A549 (cell line): ENCODE results near the gene WDR48.

ENCODE experiments used
- BHLHE40 ChIP-seq: IDR thresholded peaks from 2 replicates; pipeline ENCODE4 v1.6.1; 2012; ENCODE audit warnings: low read depth, low read length, inconsistent platforms
- CHD2 ChIP-seq: fragments of 150-350 bp; IDR thresholded peaks from 2 replicates; pipeline ENCODE4 v1.6.1; 2014; ENCODE audit warnings: low read length; ENCODE audit not compliant: partially characterized antibody
- FOSB ChIP-seq: fragments of 250-450 bp; sonication (Bioruptor Pico); IDR thresholded peaks from 2 replicates; pipeline ENCODE4 v1.5.0; 2020; ENCODE audit warnings: mild to moderate bottlenecking, moderate library complexity
- MAZ ChIP-seq: fragments of 150-350 bp; IDR thresholded peaks from 2 replicates; pipeline ENCODE4 v1.6.1; 2014; ENCODE audit warnings: antibody characterized with exemption, low read depth, low read length, borderline replicate concordance
- PHF8 ChIP-seq: fragments of 200-600 bp; sonication (generic); IDR thresholded peaks from 2 replicates; pipeline ENCODE4 v1.6.1; 2016; ENCODE audit warnings: low read depth, mild to moderate bottlenecking, antibody characterized with exemption, moderate library complexity, borderline replicate concordance
- POLR2A ChIP-seq: IDR thresholded peaks from 2 replicates; pipeline ENCODE4 v1.6.1; 2012; ENCODE audit warnings: mild to moderate bottlenecking, low read length
- RNF2 ChIP-seq: fragments of 200-600 bp; sonication (generic); IDR thresholded peaks from 2 replicates; pipeline ENCODE4 v1.6.1; 2016; ENCODE audit warnings: low read depth, mild to moderate bottlenecking, antibody characterized with exemption, moderate library complexity, borderline replicate concordance
- TF ChIP-seq, protein P1 (sequence below): fragments of >200 bp; sonication (Bioruptor Twin); formaldehyde crosslinking; IDR thresholded peaks from 3 replicates; pipeline ENCODE4 v1.5.1; 2016
- TF ChIP-seq, protein P2 (sequence below): IDR thresholded peaks from 2 replicates; pipeline ENCODE4 v1.6.1; 2012
- TF ChIP-seq, protein P3 (sequence below): fragments of 200-600 bp; sonication (generic); IDR thresholded peaks from 2 replicates; pipeline ENCODE4 v1.6.1; 2016; ENCODE audit warnings: antibody characterized with exemption, mild to moderate bottlenecking, moderate library complexity
- TF ChIP-seq, protein P4 (sequence below): IDR thresholded peaks from 2 replicates; pipeline ENCODE4 v1.6.1; 2012

DNA sequence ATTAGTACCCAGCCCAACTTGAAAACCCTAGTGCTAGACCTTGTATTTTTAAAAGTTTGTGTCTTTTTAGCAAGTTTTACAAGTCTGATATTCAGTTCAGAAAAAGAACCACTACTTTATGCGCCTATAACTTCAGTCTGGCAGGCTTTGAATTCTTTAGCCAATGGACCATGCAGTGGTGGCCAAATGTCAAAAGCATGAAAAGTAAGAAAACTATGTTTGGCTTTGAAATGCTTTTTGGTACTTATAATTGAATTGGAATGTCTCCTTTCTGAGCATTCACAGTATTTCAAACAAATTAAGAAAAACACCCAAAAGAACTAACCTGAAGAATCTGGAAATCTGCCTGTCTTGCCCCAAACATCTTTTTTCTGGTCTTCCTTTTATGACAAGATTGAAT is 12.8 kb downstream of the WDR48 start:
- TF ChIP-seq, protein P1, sequence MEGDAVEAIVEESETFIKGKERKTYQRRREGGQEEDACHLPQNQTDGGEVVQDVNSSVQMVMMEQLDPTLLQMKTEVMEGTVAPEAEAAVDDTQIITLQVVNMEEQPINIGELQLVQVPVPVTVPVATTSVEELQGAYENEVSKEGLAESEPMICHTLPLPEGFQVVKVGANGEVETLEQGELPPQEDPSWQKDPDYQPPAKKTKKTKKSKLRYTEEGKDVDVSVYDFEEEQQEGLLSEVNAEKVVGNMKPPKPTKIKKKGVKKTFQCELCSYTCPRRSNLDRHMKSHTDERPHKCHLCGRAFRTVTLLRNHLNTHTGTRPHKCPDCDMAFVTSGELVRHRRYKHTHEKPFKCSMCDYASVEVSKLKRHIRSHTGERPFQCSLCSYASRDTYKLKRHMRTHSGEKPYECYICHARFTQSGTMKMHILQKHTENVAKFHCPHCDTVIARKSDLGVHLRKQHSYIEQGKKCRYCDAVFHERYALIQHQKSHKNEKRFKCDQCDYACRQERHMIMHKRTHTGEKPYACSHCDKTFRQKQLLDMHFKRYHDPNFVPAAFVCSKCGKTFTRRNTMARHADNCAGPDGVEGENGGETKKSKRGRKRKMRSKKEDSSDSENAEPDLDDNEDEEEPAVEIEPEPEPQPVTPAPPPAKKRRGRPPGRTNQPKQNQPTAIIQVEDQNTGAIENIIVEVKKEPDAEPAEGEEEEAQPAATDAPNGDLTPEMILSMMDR, result no peak
- TF ChIP-seq POLR2A (no peak), MAZ (no peak), CHD2 (no peak), PHF8 (no peak), FOSB (CRISPR knock-in tag) (no peak), BHLHE40 (no peak), RNF2 (no peak)
- TF ChIP-seq, protein P2, sequence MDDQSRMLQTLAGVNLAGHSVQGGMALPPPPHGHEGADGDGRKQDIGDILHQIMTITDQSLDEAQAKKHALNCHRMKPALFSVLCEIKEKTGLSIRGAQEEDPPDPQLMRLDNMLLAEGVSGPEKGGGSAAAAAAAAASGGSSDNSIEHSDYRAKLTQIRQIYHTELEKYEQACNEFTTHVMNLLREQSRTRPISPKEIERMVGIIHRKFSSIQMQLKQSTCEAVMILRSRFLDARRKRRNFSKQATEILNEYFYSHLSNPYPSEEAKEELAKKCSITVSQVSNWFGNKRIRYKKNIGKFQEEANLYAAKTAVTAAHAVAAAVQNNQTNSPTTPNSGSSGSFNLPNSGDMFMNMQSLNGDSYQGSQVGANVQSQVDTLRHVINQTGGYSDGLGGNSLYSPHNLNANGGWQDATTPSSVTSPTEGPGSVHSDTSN, result no peak
- TF ChIP-seq, protein P3, sequence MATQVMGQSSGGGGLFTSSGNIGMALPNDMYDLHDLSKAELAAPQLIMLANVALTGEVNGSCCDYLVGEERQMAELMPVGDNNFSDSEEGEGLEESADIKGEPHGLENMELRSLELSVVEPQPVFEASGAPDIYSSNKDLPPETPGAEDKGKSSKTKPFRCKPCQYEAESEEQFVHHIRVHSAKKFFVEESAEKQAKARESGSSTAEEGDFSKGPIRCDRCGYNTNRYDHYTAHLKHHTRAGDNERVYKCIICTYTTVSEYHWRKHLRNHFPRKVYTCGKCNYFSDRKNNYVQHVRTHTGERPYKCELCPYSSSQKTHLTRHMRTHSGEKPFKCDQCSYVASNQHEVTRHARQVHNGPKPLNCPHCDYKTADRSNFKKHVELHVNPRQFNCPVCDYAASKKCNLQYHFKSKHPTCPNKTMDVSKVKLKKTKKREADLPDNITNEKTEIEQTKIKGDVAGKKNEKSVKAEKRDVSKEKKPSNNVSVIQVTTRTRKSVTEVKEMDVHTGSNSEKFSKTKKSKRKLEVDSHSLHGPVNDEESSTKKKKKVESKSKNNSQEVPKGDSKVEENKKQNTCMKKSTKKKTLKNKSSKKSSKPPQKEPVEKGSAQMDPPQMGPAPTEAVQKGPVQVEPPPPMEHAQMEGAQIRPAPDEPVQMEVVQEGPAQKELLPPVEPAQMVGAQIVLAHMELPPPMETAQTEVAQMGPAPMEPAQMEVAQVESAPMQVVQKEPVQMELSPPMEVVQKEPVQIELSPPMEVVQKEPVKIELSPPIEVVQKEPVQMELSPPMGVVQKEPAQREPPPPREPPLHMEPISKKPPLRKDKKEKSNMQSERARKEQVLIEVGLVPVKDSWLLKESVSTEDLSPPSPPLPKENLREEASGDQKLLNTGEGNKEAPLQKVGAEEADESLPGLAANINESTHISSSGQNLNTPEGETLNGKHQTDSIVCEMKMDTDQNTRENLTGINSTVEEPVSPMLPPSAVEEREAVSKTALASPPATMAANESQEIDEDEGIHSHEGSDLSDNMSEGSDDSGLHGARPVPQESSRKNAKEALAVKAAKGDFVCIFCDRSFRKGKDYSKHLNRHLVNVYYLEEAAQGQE, result no peak
- TF ChIP-seq, protein P4, sequence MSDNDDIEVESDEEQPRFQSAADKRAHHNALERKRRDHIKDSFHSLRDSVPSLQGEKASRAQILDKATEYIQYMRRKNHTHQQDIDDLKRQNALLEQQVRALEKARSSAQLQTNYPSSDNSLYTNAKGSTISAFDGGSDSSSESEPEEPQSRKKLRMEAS, result no peak
